ENCODE results near the gene CNTNAP2.

GRCh38 chr7:148037044-148037443, 1920.4 kb downstream of the CNTNAP2 start:
- TF ChIP-seq, protein P1, sequence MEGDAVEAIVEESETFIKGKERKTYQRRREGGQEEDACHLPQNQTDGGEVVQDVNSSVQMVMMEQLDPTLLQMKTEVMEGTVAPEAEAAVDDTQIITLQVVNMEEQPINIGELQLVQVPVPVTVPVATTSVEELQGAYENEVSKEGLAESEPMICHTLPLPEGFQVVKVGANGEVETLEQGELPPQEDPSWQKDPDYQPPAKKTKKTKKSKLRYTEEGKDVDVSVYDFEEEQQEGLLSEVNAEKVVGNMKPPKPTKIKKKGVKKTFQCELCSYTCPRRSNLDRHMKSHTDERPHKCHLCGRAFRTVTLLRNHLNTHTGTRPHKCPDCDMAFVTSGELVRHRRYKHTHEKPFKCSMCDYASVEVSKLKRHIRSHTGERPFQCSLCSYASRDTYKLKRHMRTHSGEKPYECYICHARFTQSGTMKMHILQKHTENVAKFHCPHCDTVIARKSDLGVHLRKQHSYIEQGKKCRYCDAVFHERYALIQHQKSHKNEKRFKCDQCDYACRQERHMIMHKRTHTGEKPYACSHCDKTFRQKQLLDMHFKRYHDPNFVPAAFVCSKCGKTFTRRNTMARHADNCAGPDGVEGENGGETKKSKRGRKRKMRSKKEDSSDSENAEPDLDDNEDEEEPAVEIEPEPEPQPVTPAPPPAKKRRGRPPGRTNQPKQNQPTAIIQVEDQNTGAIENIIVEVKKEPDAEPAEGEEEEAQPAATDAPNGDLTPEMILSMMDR (IDR thresholded peaks at IDR 0.05; ENCODE audit: borderline replicate concordance, extremely low read depth, low read length, poor library complexity, severe bottlenecking): no peak
- no peak for TF ChIP-seq EZH2 (IDR thresholded peaks at IDR 0.05; ENCODE audit: borderline replicate concordance, low read depth, low read length, severe bottlenecking)
